GM18517 (cell line): ENCODE data around the gene AGPAT1.

Source experiments
- ATAC-seq: cut with Tn5 transposase; IDR thresholded peaks from one replicate; pipeline ENCODE4 v1.9.1; 2021; ENCODE audit warnings: mild to moderate bottlenecking, moderate library complexity; ENCODE audit not compliant: unreplicated experiment

AGPAT1 gene

DNA sequence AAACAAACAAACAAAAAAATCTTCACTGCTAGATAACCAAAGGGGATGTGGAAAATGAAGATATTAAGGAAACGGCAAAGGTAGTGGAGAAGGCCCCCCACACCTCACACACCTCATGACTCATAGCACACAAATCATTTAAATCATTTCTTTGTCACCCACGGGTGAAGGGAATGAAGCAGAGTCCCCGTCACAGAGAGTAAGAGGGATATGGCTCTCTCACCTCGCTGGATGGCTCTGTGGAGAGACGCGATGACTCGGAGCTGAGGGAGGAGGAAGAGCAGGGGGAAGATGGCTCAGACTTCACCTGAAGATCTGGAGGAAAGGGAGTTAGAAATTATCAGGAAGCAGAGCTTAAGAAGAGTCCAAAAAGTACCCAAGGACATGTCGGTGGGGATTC is 49.0 kb downstream of the AGPAT1 start:
- ATAC-seq: no peak

- ATAC-seq: no peak
Measured at GRCh38 chr6:32123681-32124080, 52.2 kb downstream of the AGPAT1 start.

DNA sequence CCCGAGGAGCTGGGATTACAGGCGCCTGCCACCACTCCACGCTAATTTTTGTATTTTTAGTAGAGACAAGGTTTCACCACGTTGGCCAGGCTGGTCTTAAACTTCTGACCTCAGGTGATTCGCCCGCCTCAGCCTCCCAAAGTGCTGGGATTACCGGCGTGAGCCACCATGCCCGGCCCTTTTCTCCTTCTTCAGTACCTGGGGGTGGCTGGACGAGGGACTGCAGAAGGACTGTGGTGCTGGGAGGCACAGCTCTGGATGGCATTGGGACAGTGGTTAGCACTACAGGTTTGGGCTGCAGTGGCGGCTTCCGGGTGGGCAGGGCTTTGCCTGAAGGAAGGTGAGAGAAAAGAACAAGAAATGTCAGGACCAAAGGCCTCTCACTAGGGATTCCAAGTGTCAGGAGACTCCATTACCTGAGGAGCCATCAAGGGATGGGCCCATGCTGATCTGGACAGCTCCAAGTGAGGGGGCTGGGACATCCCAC is 55.3 kb downstream of the AGPAT1 start:
- no peak for ATAC-seq

DNA sequence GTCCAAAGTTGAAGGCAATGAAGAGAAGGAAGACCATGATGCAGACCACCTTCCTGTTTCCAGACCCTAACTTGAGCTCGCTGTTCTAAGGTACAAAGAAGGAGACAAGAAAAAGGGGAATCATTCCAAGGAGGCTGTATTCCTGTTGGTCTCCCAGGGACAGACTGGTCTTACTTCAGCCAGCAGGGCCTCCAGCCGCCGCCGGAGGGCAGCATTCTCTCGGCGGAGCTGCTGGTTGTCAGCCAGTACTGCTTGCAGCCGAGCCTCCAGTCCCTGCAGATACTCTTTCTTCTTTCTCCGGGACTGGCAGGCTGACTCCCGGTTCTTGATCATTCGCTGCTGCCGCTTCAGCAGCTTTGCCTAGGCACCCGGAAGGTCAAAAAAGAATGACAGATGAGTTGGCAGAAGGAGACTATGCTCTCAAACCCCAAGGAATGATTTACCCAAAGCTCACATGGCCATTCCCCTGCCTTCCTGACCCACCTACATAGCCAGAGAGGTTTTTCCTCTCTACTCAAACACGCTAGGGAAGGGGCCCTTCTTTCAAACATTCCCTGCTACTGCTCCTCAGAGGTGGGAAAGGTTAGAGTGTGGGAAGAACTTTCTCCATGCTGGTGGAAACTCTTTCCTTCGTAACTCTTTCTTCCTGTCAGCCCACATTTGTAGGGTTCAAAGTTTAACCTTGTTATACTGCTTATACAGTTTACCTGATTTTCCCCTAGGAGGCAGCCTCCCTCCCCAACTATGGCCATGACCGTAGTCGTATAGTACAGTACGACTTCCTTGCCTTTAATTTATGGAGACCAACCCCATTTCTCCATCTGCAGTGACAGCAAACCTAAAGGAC is 56.9 kb downstream of the AGPAT1 start:
- no peak for ATAC-seq
